ENCODE measurements around the gene MRGPRG.

The MRGPRG gene

DNA sequence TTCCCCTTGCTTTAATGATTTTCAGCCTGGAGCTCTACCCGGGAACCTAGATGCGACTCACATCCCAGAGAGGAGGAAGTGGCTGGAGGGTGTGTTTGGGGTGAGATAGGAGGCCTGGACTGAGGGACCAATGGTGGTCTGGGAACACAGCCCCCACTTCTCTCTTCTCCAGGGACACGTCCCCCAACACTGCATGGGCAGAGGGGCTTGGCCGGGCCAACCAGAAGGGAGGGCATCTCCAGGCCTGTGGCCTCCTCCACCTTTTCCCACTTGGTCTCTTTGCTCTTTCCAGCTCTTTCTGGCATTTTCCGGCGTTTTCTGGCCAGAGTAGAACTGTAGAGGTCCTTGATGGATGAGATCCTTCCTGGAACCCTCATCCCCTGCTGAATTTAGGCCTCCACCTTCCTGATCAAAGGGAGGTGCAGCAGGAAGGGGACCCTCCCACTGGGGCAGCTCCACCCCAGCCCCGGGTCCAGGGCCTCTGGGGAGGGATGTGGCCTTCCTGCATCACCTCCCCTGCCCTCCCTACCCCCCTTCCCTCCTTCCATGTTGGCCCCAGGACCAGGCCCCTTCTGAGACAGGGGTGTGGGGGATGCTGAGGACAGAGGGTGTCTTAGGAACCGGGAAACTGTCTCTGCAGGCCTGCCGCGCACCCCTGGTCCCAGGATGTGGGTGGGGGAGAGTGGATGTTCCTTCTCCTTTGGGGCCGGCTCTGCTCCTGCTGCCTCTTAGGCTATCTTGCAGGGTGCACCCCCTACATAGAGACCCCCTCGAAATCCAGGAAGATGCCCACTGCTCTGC, 24.4 kb downstream of the MRGPRG start:
- DNase-seq (ENCODE audit: low read depth), result no peak

- DNase-seq (ENCODE audit: low read depth), result no peak
Observed at GRCh38 chr11:3193373-3194015, 25.1 kb downstream of the MRGPRG start.

DNA sequence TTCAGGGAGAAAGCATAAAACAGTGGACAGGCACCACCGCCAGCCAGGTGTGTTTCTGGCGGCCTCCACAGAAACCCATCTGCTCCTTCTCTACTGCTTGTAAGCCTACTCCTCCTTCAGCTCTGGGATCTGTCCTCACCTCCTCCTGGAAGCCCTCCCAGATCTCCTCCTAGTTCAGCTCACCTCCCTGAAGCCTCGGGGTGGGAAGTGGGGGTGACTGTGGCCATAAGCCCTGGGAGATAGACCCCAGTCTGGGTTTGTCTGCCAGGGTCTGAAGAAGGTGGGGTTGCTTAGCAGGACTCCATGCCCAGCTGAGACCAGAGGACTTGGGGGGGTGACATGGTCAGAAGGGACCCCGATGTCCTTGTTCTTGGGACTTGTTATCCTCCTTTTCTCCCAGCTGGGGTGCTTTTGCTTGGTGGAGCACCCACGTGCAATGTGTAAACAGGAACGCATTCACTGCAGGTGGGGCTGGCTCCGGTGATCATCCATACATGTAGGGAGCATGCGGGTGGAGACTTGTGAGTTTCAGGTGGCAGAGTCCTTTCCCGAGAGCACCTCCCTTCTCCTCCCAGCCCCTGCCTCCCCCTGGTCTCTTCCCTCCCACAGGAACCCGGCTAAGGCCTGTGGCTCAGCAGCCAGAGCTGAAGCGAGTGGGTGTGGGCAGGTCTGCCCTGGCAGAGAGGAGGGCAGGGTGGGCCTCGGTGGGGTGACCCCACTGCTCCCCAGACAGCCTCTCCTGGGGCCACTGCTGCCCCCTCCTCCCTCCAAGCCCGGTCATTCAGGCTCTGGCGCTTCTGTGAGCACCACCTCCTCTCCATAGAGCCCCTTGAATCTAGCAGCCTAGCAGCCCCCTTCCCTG, 25.9 kb downstream of the MRGPRG start:
- no peak for DNase-seq (ENCODE audit: low read depth)

- no peak for DNase-seq (ENCODE audit: low read depth)
Observed at GRCh38 chr11:3191586-3192324, 26.9 kb downstream of the MRGPRG start.

- no peak for DNase-seq (ENCODE audit: low read depth)
Observed at GRCh38 chr11:3190600-3190999, 28.0 kb downstream of the MRGPRG start.

DNA sequence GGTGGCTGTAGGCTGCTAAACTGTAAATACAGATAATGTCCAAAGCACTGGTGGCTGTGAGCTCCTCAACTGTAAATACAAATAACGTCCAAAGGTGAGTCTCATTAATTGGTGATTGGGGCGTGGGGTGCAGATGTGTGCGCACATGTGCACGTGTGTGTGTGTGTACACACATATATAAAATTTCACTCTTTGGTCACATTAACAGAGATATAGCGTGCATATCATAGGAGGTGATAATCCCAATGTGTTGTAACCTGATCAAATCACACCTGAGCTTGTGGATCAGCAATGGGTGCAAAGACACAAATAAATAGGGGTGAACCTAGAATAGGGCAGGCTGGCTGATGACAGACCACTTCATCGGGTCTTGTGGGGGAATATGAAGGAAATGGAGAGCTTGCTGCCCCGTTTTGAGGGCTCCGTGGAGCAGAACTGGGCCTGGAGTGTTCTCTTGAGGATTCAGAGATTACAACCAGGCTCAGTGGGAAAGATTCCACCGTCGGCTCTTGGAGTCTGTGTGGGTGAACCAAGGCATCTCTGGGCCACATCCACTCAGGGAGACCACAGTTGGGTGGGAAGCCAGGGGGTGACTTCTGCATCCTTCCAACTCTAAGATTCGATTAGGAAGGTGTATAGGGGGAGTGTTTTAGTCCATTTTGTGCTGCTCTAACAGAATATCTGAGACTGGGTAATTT, 28.6 kb downstream of the MRGPRG start:
- DNase-seq (ENCODE audit: low read depth), result no peak

- no peak for DNase-seq (ENCODE audit: low read depth)
Observed at GRCh38 chr11:3189196-3189843, 29.3 kb downstream of the MRGPRG start.

DNA sequence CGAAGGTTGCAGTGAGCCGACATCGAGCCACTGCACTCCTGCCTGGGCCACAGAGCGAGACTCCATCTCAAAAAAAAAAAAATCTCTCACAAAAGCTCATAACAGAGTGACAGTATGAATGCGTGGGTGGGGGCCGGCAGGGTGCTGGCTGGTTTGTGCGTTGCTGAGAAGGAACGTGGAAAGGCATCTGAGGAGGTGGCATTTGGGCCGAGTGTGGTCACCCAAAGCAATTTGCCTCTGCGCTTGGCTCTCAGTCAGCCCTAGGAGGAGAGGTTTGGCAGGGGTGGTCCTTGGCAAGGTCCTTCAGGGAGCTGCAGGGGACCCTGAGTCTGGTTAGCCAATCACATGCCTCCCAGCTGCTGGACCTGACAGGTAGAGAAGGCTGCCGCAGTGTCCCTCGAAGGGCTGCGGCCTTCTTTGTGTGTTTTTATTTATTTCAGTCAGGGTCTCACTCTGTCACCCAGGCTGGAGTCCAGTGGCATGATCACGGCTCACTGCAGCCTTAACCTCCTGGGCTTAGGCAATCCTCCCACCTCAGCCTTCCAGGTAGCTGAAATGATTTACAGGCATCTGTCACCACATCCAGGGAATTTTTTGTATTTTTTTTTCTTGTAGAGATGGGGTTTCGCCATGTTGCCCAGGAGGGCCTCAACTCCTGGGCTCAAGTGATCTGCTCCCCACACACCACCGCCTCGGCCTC, 30.0 kb downstream of the MRGPRG start:
- DNase-seq (ENCODE audit: low read depth), result no peak

- DNase-seq (ENCODE audit: low read depth), result no peak
Observed at GRCh38 chr11:3186166-3186953, 32.3 kb downstream of the MRGPRG start.

- no peak for DNase-seq (ENCODE audit: low read depth)
Observed at GRCh38 chr11:3184732-3185347, 33.8 kb downstream of the MRGPRG start.

DNA sequence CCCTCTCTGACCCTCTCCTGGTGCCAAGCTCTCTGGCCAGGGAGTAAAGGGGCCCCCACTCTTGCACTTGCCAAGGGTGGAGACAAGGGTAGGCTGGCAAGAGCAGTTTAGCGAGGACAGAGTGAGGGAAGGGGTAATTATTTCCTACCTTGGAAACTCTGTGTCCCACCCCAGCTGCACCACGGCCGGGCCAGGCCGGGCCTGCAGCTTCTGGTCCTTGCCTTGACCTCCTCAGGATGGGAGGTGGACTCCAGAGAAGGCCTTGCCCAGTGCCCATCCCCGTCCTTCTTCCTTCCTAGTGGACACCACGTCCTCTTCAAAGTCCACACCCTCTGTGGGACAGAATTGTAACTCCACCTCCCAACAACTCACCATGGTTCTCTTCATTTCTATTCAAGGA, 35.1 kb downstream of the MRGPRG start:
- DNase-seq (ENCODE audit: low read depth), result no peak

- no peak for DNase-seq (ENCODE audit: low read depth)
Observed at GRCh38 chr11:3182462-3182852, 36.2 kb downstream of the MRGPRG start.

- DNase-seq (ENCODE audit: low read depth), result no peak
Observed at GRCh38 chr11:3181725-3182461, 36.7 kb downstream of the MRGPRG start.

DNA sequence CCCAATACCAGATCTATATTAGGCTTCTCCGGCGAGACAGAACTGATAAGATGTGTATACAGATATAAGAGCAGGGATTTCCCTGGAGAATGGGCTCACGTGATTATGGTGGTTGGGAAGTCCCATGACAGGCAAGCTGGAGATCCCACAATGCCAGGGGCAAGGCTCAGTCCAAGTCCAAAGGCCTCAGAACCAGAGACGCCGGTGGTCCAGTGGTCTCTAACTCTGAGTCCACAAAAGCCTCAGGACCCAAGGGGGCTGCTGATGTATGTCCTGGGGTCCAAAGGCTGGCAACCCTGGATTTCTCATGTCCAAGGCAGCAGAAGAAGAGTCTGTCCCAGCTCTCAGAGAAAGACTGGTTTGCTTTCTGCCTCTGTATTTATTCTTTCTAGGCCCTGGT, 37.7 kb downstream of the MRGPRG start:
- DNase-seq (ENCODE audit: low read depth), result no peak

GRCh38 chr11:3178349-3178748, 40.3 kb downstream of the MRGPRG start:
- DNase-seq (ENCODE audit: low read depth), result no peak

- no peak for DNase-seq (ENCODE audit: low read depth)
Observed at GRCh38 chr11:3177931-3178330, 40.7 kb downstream of the MRGPRG start.

DNA sequence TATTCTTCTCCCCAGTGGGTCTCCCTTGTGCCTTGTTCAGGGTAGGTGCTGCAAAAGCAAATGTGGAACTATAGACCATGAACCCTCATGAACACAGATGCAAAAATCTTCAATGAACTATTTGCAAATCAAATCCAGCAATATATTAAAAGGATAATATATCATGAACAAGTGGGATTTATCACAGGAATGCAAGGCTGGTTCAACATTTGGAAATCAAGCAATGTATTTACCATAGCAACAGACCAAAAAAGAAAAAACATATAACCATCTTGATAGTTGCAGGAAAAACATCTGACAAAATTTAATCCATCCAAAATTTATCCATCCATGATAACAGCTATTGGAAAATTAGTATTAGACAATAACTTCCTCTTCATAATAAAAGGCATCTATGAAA, 42.1 kb downstream of the MRGPRG start:
- DNase-seq (ENCODE audit: low read depth), result no peak

- DNase-seq (ENCODE audit: low read depth), result no peak
Observed at GRCh38 chr11:3175194-3175593, 43.4 kb downstream of the MRGPRG start.
